EH (cell line): ENCODE results near the gene LCE1E.

Experiments used
- DNase-seq: peaks from one replicate; pipeline ENCODE4 v3.0.0-alpha.2; 2015; ENCODE audit warnings: low read depth

Gene LCE1E

GRCh38 chr1:152783095-152783494 is 3.0 kb upstream of the LCE1E start:
- no peak for DNase-seq

GRCh38 chr1:152795686-152796085 is 9.6 kb downstream of the LCE1E start:
- DNase-seq, result no peak

GRCh38 chr1:152796421-152796820 is 10.4 kb downstream of the LCE1E start, which contains the start of gene LCE1D:
LCE1D (plus strand) TSS chr1:152796721; CDS start chr1:152797795, 1,074 bp downstream.
- DNase-seq, result no peak

- DNase-seq, result no peak
These were observed 15.3 kb downstream of the LCE1E start for GRCh38 chr1:152801333-152801732.

GRCh38 chr1:152806576-152806975 is 20.5 kb downstream of the LCE1E start, which contains the start of gene LCE1C:
LCE1C (minus strand) TSS chr1:152806651; CDS start chr1:152805478, 1,173 bp downstream.
- no peak for DNase-seq

GRCh38 chr1:152811050-152811449 is 25.0 kb downstream of the LCE1E start:
- no peak for DNase-seq

GRCh38 chr1:152811671-152812070 is 25.6 kb downstream of the LCE1E start, which contains the start of gene LCE1B:
LCE1B (plus strand) TSS chr1:152811971; CDS start chr1:152812447, 476 bp downstream.
- DNase-seq, result no peak

GRCh38 chr1:152817309-152817708 is 31.3 kb downstream of the LCE1E start:
- no peak for DNase-seq

GRCh38 chr1:152823294-152823693 is 37.2 kb downstream of the LCE1E start:
- DNase-seq, result no peak

GRCh38 chr1:152824964-152825363 is 38.9 kb downstream of the LCE1E start:
- DNase-seq, result no peak

- no peak for DNase-seq
These were observed 41.1 kb downstream of the LCE1E start, which contains the start of gene LCE1A for GRCh38 chr1:152827173-152827572. LCE1A (plus strand) TSS chr1:152827473; CDS start chr1:152827473, 0 bp downstream.

GRCh38 chr1:152836870-152837269 is 50.8 kb downstream of the LCE1E start:
- no peak for DNase-seq
